Prostate gland (tissue), 2 donors: ENCODE results near the gene IGDCC3. TPM values are rescaled to one million over a fixed set of nuclear protein-coding genes. Genes with fewer than 3 reads are reported as not detected.

Experiments used
- DNase-seq: peaks from one replicate; pipeline ENCODE4 v3.0.0-alpha.2; 2019; ENCODE audit warnings: low spot score
- H3K27ac ChIP-seq, 2 donors: fragments of 200-600 bp; sonication (generic); 2 replicates each; pipeline ENCODE4 v1.5.1; 2017 to 2019
- H3K27me3 ChIP-seq: fragments of 200-600 bp; sonication (generic); replicated peaks from 2 replicates; pipeline ENCODE4 v1.5.1; 2019; ENCODE audit not compliant: insufficient read depth
- H3K36me3 ChIP-seq, 2 donors: fragments of 200-600 bp; sonication (generic); 1 replicate in 1 of 2; 2 replicates in 1 of 2; pipeline versions ENCODE4 v1.5.1 to v1.8.1; 2017 to 2019
- H3K4me1 ChIP-seq: fragments of 200-600 bp; sonication (generic); replicated peaks from 2 replicates; pipeline ENCODE4 v1.5.1; 2019
- H3K4me3 ChIP-seq, 2 donors: fragments of 200-600 bp; sonication (generic); 2 replicates each; pipeline ENCODE4 v1.5.1; 2017 to 2019
- H3K9me3 ChIP-seq: fragments of 200-600 bp; sonication (generic); 2 replicates; pipeline ENCODE4 v1.5.1; 2017
- POLR2A ChIP-seq: fragments of 450-650 bp; IDR thresholded peaks from one replicate; pipeline ENCODE4 v1.6.1; 2016; ENCODE audit warnings: antibody characterized with exemption, mild to moderate bottlenecking
- POLR2AphosphoS5 ChIP-seq: sonication (generic); formaldehyde crosslinking; IDR thresholded peaks from one replicate; pipeline ENCODE4 v1.6.1; 2017; ENCODE audit warnings: antibody characterized with exemption
- WGBS: methylation state at CpG from one replicate; pipeline ENCODE4 v1.1.5; 2018; 5-methylcytosine and 5-hydroxymethylcytosine counted together
- intact Hi-C: fragments of 100-400 bp; cut with DNase I; formaldehyde crosslinking; loops from one replicate; pipeline ENCODE4 v1.14.2; 2022
- total RNA-seq, 2 donors: library from RNA; depleted of rRNA; stranded (reverse); fragments of >200 nt; gene quantifications; one replicate each; pipeline ENCODE4 v1.1.0, GENCODE V29; 2016
- TF ChIP-seq, protein P1 (sequence below), 4 experiments: fragments of 200-600 bp in 2 of 4; fragments of 450-650 bp in 2 of 4; sonication (generic) in 2 of 4; IDR thresholded peaks; 1 replicate in 3 of 4; 2 replicates in 1 of 4; pipeline ENCODE4 v1.5.1; 2016 to 2019; ENCODE audit warnings: antibody characterized with exemption in 4 of 4, mild to moderate bottlenecking in 2 of 4, moderate library complexity in 2 of 4

IGDCC3 gene
- total RNA-seq, 2 donors from 2014 or later: 0.05 to 2.7 TPM

- no peak for TF ChIP-seq POLR2A
- no peak for TF ChIP-seq POLR2AphosphoS5
- TF ChIP-seq, protein P1, sequence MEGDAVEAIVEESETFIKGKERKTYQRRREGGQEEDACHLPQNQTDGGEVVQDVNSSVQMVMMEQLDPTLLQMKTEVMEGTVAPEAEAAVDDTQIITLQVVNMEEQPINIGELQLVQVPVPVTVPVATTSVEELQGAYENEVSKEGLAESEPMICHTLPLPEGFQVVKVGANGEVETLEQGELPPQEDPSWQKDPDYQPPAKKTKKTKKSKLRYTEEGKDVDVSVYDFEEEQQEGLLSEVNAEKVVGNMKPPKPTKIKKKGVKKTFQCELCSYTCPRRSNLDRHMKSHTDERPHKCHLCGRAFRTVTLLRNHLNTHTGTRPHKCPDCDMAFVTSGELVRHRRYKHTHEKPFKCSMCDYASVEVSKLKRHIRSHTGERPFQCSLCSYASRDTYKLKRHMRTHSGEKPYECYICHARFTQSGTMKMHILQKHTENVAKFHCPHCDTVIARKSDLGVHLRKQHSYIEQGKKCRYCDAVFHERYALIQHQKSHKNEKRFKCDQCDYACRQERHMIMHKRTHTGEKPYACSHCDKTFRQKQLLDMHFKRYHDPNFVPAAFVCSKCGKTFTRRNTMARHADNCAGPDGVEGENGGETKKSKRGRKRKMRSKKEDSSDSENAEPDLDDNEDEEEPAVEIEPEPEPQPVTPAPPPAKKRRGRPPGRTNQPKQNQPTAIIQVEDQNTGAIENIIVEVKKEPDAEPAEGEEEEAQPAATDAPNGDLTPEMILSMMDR (IDR thresholded peaks at IDR 0.05): no peak
- Histone ChIP-seq H3K27me3 (no peaks in the 10 kb centered on the region), H3K36me3 (no peaks in the 10 kb centered on the region), H3K27ac (no peak overlapping the region), H3K9me3 (no peaks in the 10 kb centered on the region), H3K4me3 (no peak overlapping the region), H3K4me1 (no peaks in the 10 kb centered on the region)
- WGBS: 73% methylated on average over 5 of the region's 5 CpGs
- intact Hi-C loops: no loop called here
- no peak for DNase-seq
Observed at GRCh38 chr15:65411465-65412071, 33.8 kb upstream of the IGDCC3 start.

GRCh38 chr15:65410972-65411371, 33.2 kb upstream of the IGDCC3 start:
- Histone ChIP-seq H3K27ac (no peak overlapping the region), H3K4me1 (no peaks in the 10 kb centered on the region), H3K9me3 (no peaks in the 10 kb centered on the region), H3K4me3 (no peak overlapping the region), H3K36me3 (no peaks in the 10 kb centered on the region), H3K27me3 (no peaks in the 10 kb centered on the region)
- 78% methylated on average over 8 of the region's 10 CpGs for WGBS
- no peak for TF ChIP-seq POLR2AphosphoS5
- no peak for TF ChIP-seq POLR2A
- TF ChIP-seq, protein P1 (IDR thresholded peaks at IDR 0.05): no peak
- no peak for DNase-seq
- intact Hi-C loops: no loop called here

- TF ChIP-seq POLR2A: no peak
- no peak for TF ChIP-seq POLR2AphosphoS5
- TF ChIP-seq, protein P1 (IDR thresholded peaks at IDR 0.05): no peak
- intact Hi-C loops: no loop called here
- no peaks in the 10 kb centered on the region for H3K9me3 ChIP-seq
Observed at GRCh38 chr15:65410036-65410435, 32.2 kb upstream of the IGDCC3 start.

GRCh38 chr15:65409036-65409631, 31.3 kb upstream of the IGDCC3 start:
- no peak for DNase-seq
- WGBS: 87% methylated on average over 7 of the region's 7 CpGs
- Histone ChIP-seq H3K4me1 (no peaks in the 10 kb centered on the region), H3K9me3 (no peaks in the 10 kb centered on the region), H3K27ac (no peak overlapping the region), H3K4me3 (no peak overlapping the region), H3K36me3 (no peaks in the 10 kb centered on the region), H3K27me3 (no peaks in the 10 kb centered on the region)
- TF ChIP-seq, protein P1 (IDR thresholded peaks at IDR 0.05): no peak
- TF ChIP-seq POLR2AphosphoS5 (no peak), POLR2A (no peak)
- intact Hi-C loops: no loop called here

More at GRCh38 chr15:65410036-65410435, 32.2 kb upstream of the IGDCC3 start:
- H3K4me3 ChIP-seq: no peak overlapping the region
- H3K4me1 ChIP-seq: no peaks in the 10 kb centered on the region
- no peak for DNase-seq
- 78% methylated on average over 11 of the region's 11 CpGs for WGBS
- H3K36me3 ChIP-seq: no peaks in the 10 kb centered on the region
- no peaks in the 10 kb centered on the region for H3K27me3 ChIP-seq
- no peak overlapping the region for H3K27ac ChIP-seq
